Stomach smooth muscle (tissue), 2 donors: Measurements from ENCODE around the gene CDCA8.
"Not testable (repeated sequence)": the region's sequence is repeated elsewhere in the genome, so short reads cannot be mapped to it uniquely, and the experiment has no call there.

Experiments
- H3K27ac ChIP-seq: one replicate; pipeline ENCODE4 v1.7.0; 2013; ENCODE audit warnings: mild to moderate bottlenecking, low read length, inconsistent platforms
- H3K27me3 ChIP-seq, 2 donors: one replicate each; pipeline ENCODE4 v1.7.0; 2013; ENCODE audit warnings: low read length in 2 of 2; ENCODE audit not compliant: insufficient read depth in 2 of 2, control insufficient read depth in 1 of 2
- H3K36me3 ChIP-seq, 2 donors: one replicate each; pipeline ENCODE4 v1.7.0; 2013; ENCODE audit warnings: low read length in 2 of 2; ENCODE audit not compliant: control insufficient read depth in 2 of 2, insufficient read depth in 2 of 2
- H3K4me1 ChIP-seq: one replicate; pipeline ENCODE4 v1.7.0; 2013; ENCODE audit warnings: low read length; ENCODE audit not compliant: control insufficient read depth, insufficient read depth
- H3K4me3 ChIP-seq, 2 donors: one replicate each; pipeline ENCODE4 v1.7.0; 2013; ENCODE audit warnings: low read length in 2 of 2
- H3K9ac ChIP-seq, 2 donors: one replicate each; pipeline ENCODE4 v1.7.0; 2013; ENCODE audit warnings: low read length in 2 of 2, mild to moderate bottlenecking in 1 of 2
- H3K9me3 ChIP-seq, 2 donors: one replicate each; pipeline ENCODE4 v1.7.0; 2013; ENCODE audit warnings: low read length in 2 of 2; ENCODE audit not compliant: control insufficient read depth in 2 of 2
- donor health status: healthy.
- donor health status: Pancreatic carcinoma.

The CDCA8 gene

GRCh38 chr1:37732111-37732780 lies 39.9 kb downstream of the CDCA8 start:
- Histone ChIP-seq H3K36me3 (no peaks in the 10 kb centered on the region), H3K27me3 (peaks cover 15 to 21% of the 10 kb centered on the region in 2 donors), H3K4me3 (no peak overlapping the region), H3K27ac (no peak overlapping the region), H3K9ac (no peak overlapping the region), H3K4me1 (no peaks in the 10 kb centered on the region), H3K9me3 (no peaks in the 10 kb centered on the region)

GRCh38 chr1:37734629-37735591 lies 42.6 kb downstream of the CDCA8 start:
- H3K9ac ChIP-seq = no peak overlapping the region
- no peaks in the 10 kb centered on the region for H3K9me3 ChIP-seq
- peaks cover 15 to 21% of the 10 kb centered on the region in 2 donors for H3K27me3 ChIP-seq
- no peaks in the 10 kb centered on the region for H3K36me3 ChIP-seq
- no peak overlapping the region for H3K27ac ChIP-seq
- H3K4me3 ChIP-seq = no peak overlapping the region
- no peaks in the 10 kb centered on the region for H3K4me1 ChIP-seq

DNA sequence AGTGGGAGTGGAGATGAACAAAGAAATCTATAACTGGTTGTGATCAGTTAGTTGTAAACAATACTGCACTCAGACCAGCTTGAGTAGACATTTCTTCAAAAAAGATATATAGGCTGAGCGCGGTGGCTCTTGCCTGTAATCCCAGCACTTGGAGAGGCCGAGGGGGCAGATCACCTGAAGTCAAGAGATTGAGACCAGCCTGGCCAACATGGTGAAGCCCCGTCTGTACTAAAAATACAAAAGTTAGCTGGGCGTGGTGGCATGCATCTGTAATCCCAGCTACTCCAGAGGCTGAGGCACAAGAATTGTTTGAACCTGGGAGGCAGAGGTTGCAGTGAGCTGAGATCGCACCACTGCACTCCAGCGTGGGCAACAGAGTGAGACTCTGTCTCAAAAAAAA lies 45.7 kb downstream of the CDCA8 start:
- not testable (repeated sequence) for H3K27ac ChIP-seq, H3K4me1 ChIP-seq, H3K36me3 ChIP-seq, H3K4me3 ChIP-seq, H3K9ac ChIP-seq, H3K9me3 ChIP-seq
- peaks cover 15 to 22% of the 10 kb centered on the region in 2 donors for H3K27me3 ChIP-seq

GRCh38 chr1:37738619-37739018 lies 46.3 kb downstream of the CDCA8 start:
- not testable (repeated sequence) for H3K9ac ChIP-seq, H3K4me3 ChIP-seq, H3K36me3 ChIP-seq, H3K9me3 ChIP-seq, H3K27ac ChIP-seq, H3K4me1 ChIP-seq
- H3K27me3 ChIP-seq = peaks cover 11 to 17% of the 10 kb centered on the region in 2 donors

DNA sequence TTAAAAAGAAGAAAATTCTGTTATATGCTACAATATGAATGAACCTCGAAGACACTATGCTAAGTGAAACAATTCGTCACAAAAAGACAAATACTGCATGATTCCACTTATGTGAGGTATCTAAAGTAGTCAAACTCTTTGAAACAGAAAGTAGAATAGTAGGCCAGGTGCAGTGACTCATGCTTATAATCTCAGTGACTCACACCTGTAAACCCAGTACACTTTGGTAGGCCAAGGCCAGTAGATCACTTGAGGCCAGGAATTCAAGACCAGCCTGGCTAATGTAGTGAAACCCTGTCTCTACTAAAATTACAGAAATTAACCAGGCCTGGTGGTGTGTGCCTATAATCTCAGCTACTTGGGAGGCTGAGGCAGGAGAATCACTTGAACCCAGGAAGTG lies 46.9 kb downstream of the CDCA8 start:
- Histone ChIP-seq H3K27ac (no peak overlapping the region), H3K9ac (no peak overlapping the region), H3K36me3 (no peaks in the 10 kb centered on the region), H3K4me3 (no peak overlapping the region), H3K4me1 (no peaks in the 10 kb centered on the region), H3K27me3 (peaks cover 11 to 14% of the 10 kb centered on the region in 2 donors), H3K9me3 (peaks cover 0 to 4% of the 10 kb centered on the region in 2 donors)

DNA sequence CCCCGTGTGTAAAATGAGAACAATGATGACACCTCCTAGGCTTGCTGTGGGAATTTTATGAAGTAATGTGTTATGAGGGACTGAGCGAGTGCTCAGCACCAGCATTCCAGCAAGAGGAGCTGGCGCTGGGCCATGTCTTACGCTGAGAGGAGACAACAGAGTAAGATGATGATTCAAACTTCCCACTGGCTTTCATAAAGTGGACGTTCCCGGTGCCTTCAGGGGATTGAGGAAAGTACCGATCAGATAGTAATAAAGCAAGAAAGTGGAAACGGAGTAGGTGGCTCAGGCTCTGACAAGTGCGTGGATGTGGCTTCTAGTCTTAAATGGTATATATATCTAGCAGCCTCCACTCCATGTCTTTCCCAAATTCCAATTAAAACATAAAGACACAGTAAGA lies 48.8 kb downstream of the CDCA8 start:
- H3K27ac ChIP-seq = no peak overlapping the region
- no peak overlapping the region for H3K4me3 ChIP-seq
- no peak overlapping the region for H3K9ac ChIP-seq
- peaks cover 0 to 4% of the 10 kb centered on the region in 2 donors for H3K9me3 ChIP-seq
- H3K36me3 ChIP-seq = no peaks in the 10 kb centered on the region
- H3K4me1 ChIP-seq = no peaks in the 10 kb centered on the region
- H3K27me3 ChIP-seq = peaks cover 3 to 5% of the 10 kb centered on the region in 2 donors

- no peak overlapping the region for H3K4me3 ChIP-seq
- no peak overlapping the region for H3K9ac ChIP-seq
- no peaks in the 10 kb centered on the region for H3K36me3 ChIP-seq
- H3K9me3 ChIP-seq = peaks cover 0 to 6% of the 10 kb centered on the region in 2 donors
- H3K4me1 ChIP-seq = no peaks in the 10 kb centered on the region
- H3K27ac ChIP-seq = no peak overlapping the region
- peaks cover 3 to 5% of the 10 kb centered on the region in 2 donors for H3K27me3 ChIP-seq
These were observed 49.3 kb downstream of the CDCA8 start for GRCh38 chr1:37741662-37742061.

DNA sequence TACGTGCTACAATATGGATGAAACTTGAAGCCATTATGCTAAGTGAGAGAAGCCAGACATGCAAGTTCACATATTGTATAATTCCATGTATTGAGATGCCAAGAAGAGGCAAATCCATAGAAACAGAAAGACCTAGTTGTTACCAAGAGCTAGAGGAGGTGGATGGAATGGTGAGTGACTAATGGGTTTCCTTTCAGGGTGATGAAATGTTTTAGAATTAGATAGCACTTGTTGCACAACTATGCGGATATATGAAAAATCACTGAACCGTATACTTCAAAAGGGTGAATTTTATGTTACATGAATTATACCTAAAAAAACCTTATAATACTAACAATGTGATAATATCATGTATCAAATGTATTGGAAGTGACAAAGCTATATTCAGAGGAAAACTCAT lies 54.5 kb downstream of the CDCA8 start:
- Histone ChIP-seq H3K4me3 (no peak overlapping the region), H3K9me3 (peaks cover 5 to 11% of the 10 kb centered on the region in 2 donors), H3K27ac (no peak overlapping the region), H3K4me1 (no peaks in the 10 kb centered on the region), H3K9ac (no peak overlapping the region), H3K36me3 (no peaks in the 10 kb centered on the region), H3K27me3 (peaks cover 5% of the 10 kb centered on the region in 2 donors)

- Histone ChIP-seq H3K4me3 (no peak overlapping the region), H3K27ac (no peak overlapping the region), H3K9ac (no peak overlapping the region), H3K9me3 (peaks cover 5 to 6% of the 10 kb centered on the region in 2 donors), H3K4me1 (no peaks in the 10 kb centered on the region), H3K36me3 (no peaks in the 10 kb centered on the region), H3K27me3 (peaks cover 9 to 14% of the 10 kb centered on the region in 2 donors)
These were observed 56.2 kb downstream of the CDCA8 start for GRCh38 chr1:37748565-37748964.

DNA sequence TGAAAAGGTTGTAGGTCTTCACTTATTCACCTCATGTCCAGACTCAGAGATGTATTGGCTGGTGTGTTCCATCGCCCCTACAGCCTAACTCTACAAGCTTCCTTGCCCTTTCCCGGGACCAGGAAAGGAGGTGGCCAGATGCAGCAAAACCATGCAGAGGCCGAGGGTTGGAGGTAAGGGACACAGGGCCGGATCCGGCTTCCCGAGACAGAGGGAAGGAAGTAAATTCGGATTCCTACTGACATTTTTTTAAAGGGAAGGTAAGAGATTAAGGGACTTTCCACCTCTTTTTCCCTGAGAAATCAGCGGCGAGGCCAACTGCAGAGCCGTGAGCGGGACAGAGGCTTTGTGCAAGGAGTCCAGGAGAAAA lies 59.9 kb downstream of the CDCA8 start:
- Histone ChIP-seq H3K4me1 (no peaks in the 10 kb centered on the region), H3K4me3 (no peak overlapping the region), H3K27me3 (peaks cover 22 to 25% of the 10 kb centered on the region in 2 donors), H3K9me3 (no peaks in the 10 kb centered on the region), H3K27ac (no peak overlapping the region), H3K9ac (no peak overlapping the region), H3K36me3 (no peaks in the 10 kb centered on the region)
